ENCODE measurements around the gene RXFP4. TPM values are rescaled to one million over a fixed set of nuclear protein-coding genes. Genes with fewer than 3 reads are reported as not detected.

Gene RXFP4
- total and polyA plus RNA-seq, 9 of the 15 experiments (the other 6 are each of a cell fraction or from before 2014, with no cell fraction given), result 0.64 TPM; not detected in 8

- no peak for TF ChIP-seq CBX8 (IDR thresholded peaks at IDR 0.05; ENCODE audit: borderline replicate concordance, extremely low read depth, low read depth, low read length, poor library complexity, severe bottlenecking)
- TF ChIP-seq KDM2B (CRISPR knock-in tag; IDR thresholded peaks at IDR 0.05), result no peak
- TF ChIP-seq GATA2 (CRISPR knock-in tag; IDR thresholded peaks at IDR 0.05), result no peak
- no peak for TF ChIP-seq ZBTB12 (CRISPR knock-in tag; IDR thresholded peaks at IDR 0.05)
- TF ChIP-seq, protein P1, sequence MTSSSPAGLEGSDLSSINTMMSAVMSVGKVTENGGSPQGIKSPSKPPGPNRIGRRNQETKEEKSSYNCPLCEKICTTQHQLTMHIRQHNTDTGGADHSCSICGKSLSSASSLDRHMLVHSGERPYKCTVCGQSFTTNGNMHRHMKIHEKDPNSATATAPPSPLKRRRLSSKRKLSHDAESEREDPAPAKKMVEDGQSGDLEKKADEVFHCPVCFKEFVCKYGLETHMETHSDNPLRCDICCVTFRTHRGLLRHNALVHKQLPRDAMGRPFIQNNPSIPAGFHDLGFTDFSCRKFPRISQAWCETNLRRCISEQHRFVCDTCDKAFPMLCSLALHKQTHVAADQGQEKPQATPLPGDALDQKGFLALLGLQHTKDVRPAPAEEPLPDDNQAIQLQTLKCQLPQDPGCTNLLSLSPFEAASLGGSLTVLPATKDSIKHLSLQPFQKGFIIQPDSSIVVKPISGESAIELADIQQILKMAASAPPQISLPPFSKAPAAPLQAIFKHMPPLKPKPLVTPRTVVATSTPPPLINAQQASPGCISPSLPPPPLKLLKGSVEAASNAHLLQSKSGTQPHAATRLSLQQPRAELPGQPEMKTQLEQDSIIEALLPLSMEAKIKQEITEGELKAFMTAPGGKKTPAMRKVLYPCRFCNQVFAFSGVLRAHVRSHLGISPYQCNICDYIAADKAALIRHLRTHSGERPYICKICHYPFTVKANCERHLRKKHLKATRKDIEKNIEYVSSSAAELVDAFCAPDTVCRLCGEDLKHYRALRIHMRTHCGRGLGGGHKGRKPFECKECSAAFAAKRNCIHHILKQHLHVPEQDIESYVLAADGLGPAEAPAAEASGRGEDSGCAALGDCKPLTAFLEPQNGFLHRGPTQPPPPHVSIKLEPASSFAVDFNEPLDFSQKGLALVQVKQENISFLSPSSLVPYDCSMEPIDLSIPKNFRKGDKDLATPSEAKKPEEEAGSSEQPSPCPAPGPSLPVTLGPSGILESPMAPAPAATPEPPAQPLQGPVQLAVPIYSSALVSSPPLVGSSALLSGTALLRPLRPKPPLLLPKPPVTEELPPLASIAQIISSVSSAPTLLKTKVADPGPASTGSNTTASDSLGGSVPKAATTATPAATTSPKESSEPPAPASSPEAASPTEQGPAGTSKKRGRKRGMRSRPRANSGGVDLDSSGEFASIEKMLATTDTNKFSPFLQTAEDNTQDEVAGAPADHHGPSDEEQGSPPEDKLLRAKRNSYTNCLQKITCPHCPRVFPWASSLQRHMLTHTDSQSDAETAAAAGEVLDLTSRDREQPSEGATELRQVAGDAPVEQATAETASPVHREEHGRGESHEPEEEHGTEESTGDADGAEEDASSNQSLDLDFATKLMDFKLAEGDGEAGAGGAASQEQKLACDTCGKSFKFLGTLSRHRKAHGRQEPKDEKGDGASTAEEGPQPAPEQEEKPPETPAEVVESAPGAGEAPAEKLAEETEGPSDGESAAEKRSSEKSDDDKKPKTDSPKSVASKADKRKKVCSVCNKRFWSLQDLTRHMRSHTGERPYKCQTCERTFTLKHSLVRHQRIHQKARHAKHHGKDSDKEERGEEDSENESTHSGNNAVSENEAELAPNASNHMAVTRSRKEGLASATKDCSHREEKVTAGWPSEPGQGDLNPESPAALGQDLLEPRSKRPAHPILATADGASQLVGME (CRISPR knock-in tag; IDR thresholded peaks at IDR 0.05), result no peak
- TF ChIP-seq ZNF695 (CRISPR knock-in tag; IDR thresholded peaks at IDR 0.05), result no peak
- peak; percentile 36 for TF ChIP-seq BRD9 (IDR thresholded peaks at IDR 0.05; ENCODE audit: low read depth, partially characterized antibody)
- no peak for TF ChIP-seq ESRRA (IDR thresholded peaks at IDR 0.05; ENCODE audit: borderline replicate concordance, low read depth)
- TF ChIP-seq KDM5B (IDR thresholded peaks at IDR 0.05; ENCODE audit: insufficient replicate concordance, low read depth, low read length), result no peak
- TF ChIP-seq, protein P2, sequence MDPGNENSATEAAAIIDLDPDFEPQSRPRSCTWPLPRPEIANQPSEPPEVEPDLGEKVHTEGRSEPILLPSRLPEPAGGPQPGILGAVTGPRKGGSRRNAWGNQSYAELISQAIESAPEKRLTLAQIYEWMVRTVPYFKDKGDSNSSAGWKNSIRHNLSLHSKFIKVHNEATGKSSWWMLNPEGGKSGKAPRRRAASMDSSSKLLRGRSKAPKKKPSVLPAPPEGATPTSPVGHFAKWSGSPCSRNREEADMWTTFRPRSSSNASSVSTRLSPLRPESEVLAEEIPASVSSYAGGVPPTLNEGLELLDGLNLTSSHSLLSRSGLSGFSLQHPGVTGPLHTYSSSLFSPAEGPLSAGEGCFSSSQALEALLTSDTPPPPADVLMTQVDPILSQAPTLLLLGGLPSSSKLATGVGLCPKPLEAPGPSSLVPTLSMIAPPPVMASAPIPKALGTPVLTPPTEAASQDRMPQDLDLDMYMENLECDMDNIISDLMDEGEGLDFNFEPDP (CRISPR knock-in tag; IDR thresholded peaks at IDR 0.05), result no peak
- TF ChIP-seq ELF4 (CRISPR knock-in tag; IDR thresholded peaks at IDR 0.05), result no peak
- TF ChIP-seq RNF2 (IDR thresholded peaks at IDR 0.05), result peak; percentile 88
- no peak; the same call in 1 of the 2 replicates for TF ChIP-seq ZNF79 (CRISPR knock-in tag; IDR thresholded peaks at IDR 0.05; ENCODE audit: low read depth)
Observed at GRCh38 chr1:155970531-155971167, 29.2 kb downstream of the RXFP4 start (continued).
